ENCODE measurements around the gene DCC.

DCC gene

DNA sequence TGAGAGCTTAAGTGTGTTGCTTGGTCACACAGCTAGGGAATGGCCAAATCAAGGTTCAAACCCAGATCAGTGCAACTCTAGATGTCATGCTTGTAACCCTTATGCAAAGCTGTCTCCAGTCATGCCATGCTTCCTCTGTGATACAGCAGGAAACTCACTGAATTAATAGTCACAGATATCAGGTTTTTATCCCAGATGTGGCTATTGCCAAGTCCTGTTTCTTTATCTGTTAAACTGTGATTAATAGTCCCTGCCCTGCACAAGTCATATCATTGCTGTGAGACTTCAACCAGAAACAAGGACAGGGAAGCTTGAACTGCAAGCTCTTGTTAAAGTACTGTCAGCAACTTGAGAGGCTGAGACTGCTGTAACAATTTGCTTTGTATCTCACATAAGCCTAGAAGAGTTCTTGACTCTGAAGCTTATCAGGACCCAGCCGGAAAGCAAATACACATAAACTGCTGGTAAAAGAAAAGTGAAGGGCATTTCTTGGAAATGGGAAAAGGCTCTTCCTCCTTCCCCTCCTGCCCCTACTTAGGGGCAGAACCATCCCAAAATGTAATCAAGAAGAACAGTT, 609.0 kb downstream of the DCC start:
- Histone ChIP-seq H3K79me2 (ENCODE audit: control insufficient read depth, low read length) (no peaks in the 10 kb centered on the region), H3K4me1 (ENCODE audit: control insufficient read depth, low read length) (no peaks in the 10 kb centered on the region), H3K27ac (ENCODE audit: low read depth, low read length) (no peak overlapping the region), H3K9me2 (replicated peaks; ENCODE audit: control insufficient read depth, low read length) (no peaks in the 10 kb centered on the region), H3K36me3 (ENCODE audit: control insufficient read depth, low read length) (no peaks in the 10 kb centered on the region), H3K27me3 (ENCODE audit: control insufficient read depth, low read length) (no peaks in the 10 kb centered on the region), H3K9me3 (ENCODE audit: control insufficient read depth, insufficient read depth, low read length) (no peaks in the 10 kb centered on the region), H4K20me1 (ENCODE audit: control insufficient read depth, insufficient read depth, low read depth, low read length) (no peaks in the 10 kb centered on the region), H3K4me2 (ENCODE audit: low read length) (no peak overlapping the region), H3K4me3 (ENCODE audit: low read length) (no peak overlapping the region), H3F3A (ENCODE audit: control insufficient read depth, insufficient read depth) (no peaks in the 10 kb centered on the region)
- no peak for TF ChIP-seq EZH2phosphoT487 (IDR thresholded peaks at IDR 0.05; ENCODE audit: borderline replicate concordance, low read length)
- TF ChIP-seq, protein P1, sequence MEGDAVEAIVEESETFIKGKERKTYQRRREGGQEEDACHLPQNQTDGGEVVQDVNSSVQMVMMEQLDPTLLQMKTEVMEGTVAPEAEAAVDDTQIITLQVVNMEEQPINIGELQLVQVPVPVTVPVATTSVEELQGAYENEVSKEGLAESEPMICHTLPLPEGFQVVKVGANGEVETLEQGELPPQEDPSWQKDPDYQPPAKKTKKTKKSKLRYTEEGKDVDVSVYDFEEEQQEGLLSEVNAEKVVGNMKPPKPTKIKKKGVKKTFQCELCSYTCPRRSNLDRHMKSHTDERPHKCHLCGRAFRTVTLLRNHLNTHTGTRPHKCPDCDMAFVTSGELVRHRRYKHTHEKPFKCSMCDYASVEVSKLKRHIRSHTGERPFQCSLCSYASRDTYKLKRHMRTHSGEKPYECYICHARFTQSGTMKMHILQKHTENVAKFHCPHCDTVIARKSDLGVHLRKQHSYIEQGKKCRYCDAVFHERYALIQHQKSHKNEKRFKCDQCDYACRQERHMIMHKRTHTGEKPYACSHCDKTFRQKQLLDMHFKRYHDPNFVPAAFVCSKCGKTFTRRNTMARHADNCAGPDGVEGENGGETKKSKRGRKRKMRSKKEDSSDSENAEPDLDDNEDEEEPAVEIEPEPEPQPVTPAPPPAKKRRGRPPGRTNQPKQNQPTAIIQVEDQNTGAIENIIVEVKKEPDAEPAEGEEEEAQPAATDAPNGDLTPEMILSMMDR (IDR thresholded peaks at IDR 0.05; ENCODE audit: low read depth, low read length, poor library complexity, severe bottlenecking), result no peak

DNA sequence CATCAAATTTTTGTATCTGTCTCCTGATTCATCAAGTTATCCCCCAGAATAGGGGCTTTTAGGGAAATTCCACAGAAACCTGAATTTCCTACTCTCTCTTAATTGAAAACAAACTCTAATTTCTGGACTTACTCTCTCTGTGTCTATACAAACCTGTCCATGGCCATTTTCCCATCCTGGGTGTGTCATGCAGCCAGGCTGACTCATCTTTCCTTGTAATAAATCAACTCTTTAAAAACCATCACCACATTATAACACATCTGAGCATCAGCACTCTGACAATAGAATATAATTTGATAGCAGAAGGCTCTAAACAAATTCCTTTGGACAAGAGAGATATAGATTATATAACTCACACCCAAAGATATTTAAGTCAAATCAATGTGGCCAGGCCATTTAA, 610.2 kb downstream of the DCC start:
- no peaks in the 10 kb centered on the region for H3F3A ChIP-seq (ENCODE audit: control insufficient read depth, insufficient read depth)
- no peaks in the 10 kb centered on the region for H4K20me1 ChIP-seq (ENCODE audit: control insufficient read depth, insufficient read depth, low read depth, low read length)
- no peak for TF ChIP-seq EZH2phosphoT487 (IDR thresholded peaks at IDR 0.05; ENCODE audit: borderline replicate concordance, low read length)
- no peaks in the 10 kb centered on the region for H3K79me2 ChIP-seq (ENCODE audit: control insufficient read depth, low read length)
- no peaks in the 10 kb centered on the region for H3K27me3 ChIP-seq (ENCODE audit: control insufficient read depth, low read length)
- no peak overlapping the region for H3K4me2 ChIP-seq (ENCODE audit: low read length)
- no peaks in the 10 kb centered on the region for H3K9me3 ChIP-seq (ENCODE audit: control insufficient read depth, insufficient read depth, low read length)
- no peak overlapping the region for H3K27ac ChIP-seq (ENCODE audit: low read depth, low read length)
- no peak overlapping the region for H3K4me3 ChIP-seq (ENCODE audit: low read length)
- no peaks in the 10 kb centered on the region for H3K9me2 ChIP-seq (replicated peaks; ENCODE audit: control insufficient read depth, low read length)
- H3K4me1 ChIP-seq (ENCODE audit: control insufficient read depth, low read length), result no peaks in the 10 kb centered on the region
- no peaks in the 10 kb centered on the region for H3K36me3 ChIP-seq (ENCODE audit: control insufficient read depth, low read length)

DNA sequence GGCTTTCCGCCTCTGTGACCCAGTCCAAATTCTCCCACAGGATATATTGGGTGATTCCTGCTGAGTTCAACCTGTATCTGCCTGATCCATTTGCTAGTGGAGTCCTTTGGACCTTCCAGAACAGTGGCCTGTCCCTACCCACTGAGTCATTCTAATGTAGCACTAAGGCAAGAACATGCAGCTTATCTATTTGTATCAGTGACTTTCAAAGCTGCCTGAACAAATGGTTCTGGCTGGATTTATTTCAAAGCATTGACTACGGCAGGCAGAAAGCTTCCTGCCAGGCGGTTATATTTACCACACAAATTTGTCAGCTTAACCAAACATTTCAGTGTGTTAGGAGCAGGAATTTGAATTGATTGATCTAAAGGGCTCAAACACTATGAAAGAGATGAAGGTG, 613.4 kb downstream of the DCC start:
- TF ChIP-seq, protein P1 (IDR thresholded peaks at IDR 0.05; ENCODE audit: low read depth, low read length, poor library complexity, severe bottlenecking), result no peak
- no peak for TF ChIP-seq EZH2phosphoT487 (IDR thresholded peaks at IDR 0.05; ENCODE audit: borderline replicate concordance, low read length)
- Histone ChIP-seq H3K79me2 (ENCODE audit: control insufficient read depth, low read length) (no peaks in the 10 kb centered on the region), H3K9me2 (replicated peaks; ENCODE audit: control insufficient read depth, low read length) (no peaks in the 10 kb centered on the region), H3K27me3 (ENCODE audit: control insufficient read depth, low read length) (no peaks in the 10 kb centered on the region), H4K20me1 (ENCODE audit: control insufficient read depth, insufficient read depth, low read depth, low read length) (no peaks in the 10 kb centered on the region), H3K27ac (ENCODE audit: low read depth, low read length) (no peak overlapping the region), H3K9me3 (ENCODE audit: control insufficient read depth, insufficient read depth, low read length) (no peaks in the 10 kb centered on the region), H3K4me1 (ENCODE audit: control insufficient read depth, low read length) (no peaks in the 10 kb centered on the region), H3F3A (ENCODE audit: control insufficient read depth, insufficient read depth) (no peaks in the 10 kb centered on the region), H3K4me3 (ENCODE audit: low read length) (no peak overlapping the region), H3K36me3 (ENCODE audit: control insufficient read depth, low read length) (no peaks in the 10 kb centered on the region), H3K4me2 (ENCODE audit: low read length) (no peak overlapping the region)

GRCh38 chr18:52963481-52963880, 623.5 kb downstream of the DCC start:
- no peak overlapping the region for H3K4me3 ChIP-seq (ENCODE audit: low read length)
- no peaks in the 10 kb centered on the region for H3K4me1 ChIP-seq (ENCODE audit: control insufficient read depth, low read length)
- H3K4me2 ChIP-seq (ENCODE audit: low read length), result no peak overlapping the region
- no peaks in the 10 kb centered on the region for H3K79me2 ChIP-seq (ENCODE audit: control insufficient read depth, low read length)
- no peaks in the 10 kb centered on the region for H3K27me3 ChIP-seq (ENCODE audit: control insufficient read depth, low read length)
- no peak overlapping the region for H3K27ac ChIP-seq (ENCODE audit: low read depth, low read length)
- no peaks in the 10 kb centered on the region for H4K20me1 ChIP-seq (ENCODE audit: control insufficient read depth, insufficient read depth, low read depth, low read length)
- H3F3A ChIP-seq (ENCODE audit: control insufficient read depth, insufficient read depth), result no peaks in the 10 kb centered on the region
- no peaks in the 10 kb centered on the region for H3K36me3 ChIP-seq (ENCODE audit: control insufficient read depth, low read length)
- H3K9me3 ChIP-seq (ENCODE audit: control insufficient read depth, insufficient read depth, low read length), result no peaks in the 10 kb centered on the region
- H3K9me2 ChIP-seq (replicated peaks; ENCODE audit: control insufficient read depth, low read length), result no peaks in the 10 kb centered on the region
- no peak for TF ChIP-seq EZH2phosphoT487 (IDR thresholded peaks at IDR 0.05; ENCODE audit: borderline replicate concordance, low read length)
- TF ChIP-seq, protein P1 (IDR thresholded peaks at IDR 0.05; ENCODE audit: low read depth, low read length, poor library complexity, severe bottlenecking), result no peak
